Measurements from ENCODE around the gene CNPY2. TPM values are rescaled to one million over a fixed set of nuclear protein-coding genes. Genes with fewer than 3 reads are reported as not detected.

The CNPY2 gene
- total and polyA plus RNA-seq, 2 of the 13 experiments (the other 11 are each of a cell fraction or from before 2014, with no cell fraction given): 285 to 356 TPM

- TF ChIP-seq FOXJ3 (CRISPR knock-in tag; IDR thresholded peaks at IDR 0.05; ENCODE audit: borderline replicate concordance): peak; percentile 66; the same call in 1 of the 2 replicates
- TF ChIP-seq ZNF142 (CRISPR knock-in tag; IDR thresholded peaks at IDR 0.05): peak; percentile 28; the same call in 1 of the 2 replicates
- TF ChIP-seq MAFK (conservative IDR thresholded peaks at IDR 0.05 in 1 of 2, IDR thresholded peaks at IDR 0.05 in 1 of 2; ENCODE audit: low read length in 2 of 2): no peak
- TF ChIP-seq ZNF143 (CRISPR knock-in tag; IDR thresholded peaks at IDR 0.05): peak; percentile 99
- no peak for TF ChIP-seq SNRNP70 (IDR thresholded peaks at IDR 0.05; ENCODE audit: low read depth, low read length)
- TF ChIP-seq ZNF609 (CRISPR knock-in tag; IDR thresholded peaks at IDR 0.05; ENCODE audit: borderline replicate concordance): peak; percentile 46; the same call in 1 of the 2 replicates
- TF ChIP-seq ZFP82 (CRISPR knock-in tag; IDR thresholded peaks at IDR 0.05; ENCODE audit: borderline replicate concordance): no peak
- TF ChIP-seq SRSF9 (IDR thresholded peaks at IDR 0.05; ENCODE audit: borderline replicate concordance, insufficient read depth, low read depth, low read length, poor library complexity, severe bottlenecking): no peak
- peak; percentile 38; the same call in 1 of the 2 replicates for TF ChIP-seq GATA4 (IDR thresholded peaks at IDR 0.05; ENCODE audit: borderline replicate concordance, low read depth)
- no peak for TF ChIP-seq ZNF121 (CRISPR knock-in tag; IDR thresholded peaks at IDR 0.05)
- TF ChIP-seq DNMT3B (CRISPR knock-in tag; conservative IDR thresholded peaks at IDR 0.05): no peak
- TF ChIP-seq MTA3 (CRISPR knock-in tag; IDR thresholded peaks at IDR 0.05): no peak
- peak; percentile 85 for TF ChIP-seq MED1 (CRISPR knock-in tag; IDR thresholded peaks at IDR 0.05)
- 0 out of 2 replicates have a peak, but pooled peaks have one; percentile 23 for TF ChIP-seq MZF1 (CRISPR knock-in tag; IDR thresholded peaks at IDR 0.05; ENCODE audit: borderline replicate concordance)
- TF ChIP-seq ZNF616 (CRISPR knock-in tag; IDR thresholded peaks at IDR 0.05; ENCODE audit: low read depth): no peak
- no peak for TF ChIP-seq SRF (IDR thresholded peaks at IDR 0.05; ENCODE audit: low read depth, low read length)
- TF ChIP-seq TOE1 (CRISPR knock-in tag; IDR thresholded peaks at IDR 0.05): no peak
- TF ChIP-seq RNF2 (conservative IDR thresholded peaks at IDR 0.05; ENCODE audit: low read depth): no peak
These were observed at the start of gene CNPY2 (continued) for GRCh38 chr12:56315622-56316473.

All from HepG2 (cell line).